Progenitor cell of endocrine pancreas (in vitro differentiated cells): ENCODE measurements around the gene AP3D1. TPM values are rescaled to one million over a fixed set of nuclear protein-coding genes. Genes with fewer than 3 reads are reported as not detected.
A peak's percentile ranks its signal among the peaks of the same experiment; 100 is the strongest.

Experiments used
- DNase-seq: peaks from one replicate; pipeline ENCODE4 v3.0.0; 2021; ENCODE audit warnings: low spot score; ENCODE audit not compliant: unreplicated experiment
- H3K27ac Mint-ChIP-seq: 2 replicates; pipeline ENCODE4 v1.8.0; 2021; ENCODE audit warnings: mild to moderate bottlenecking, moderate library complexity, mixed read lengths
- H3K27me3 Mint-ChIP-seq: 2 replicates; pipeline ENCODE4 v1.8.0; 2021; ENCODE audit warnings: mixed read lengths
- H3K36me3 Mint-ChIP-seq: 2 replicates; pipeline ENCODE4 v1.8.0; 2022; ENCODE audit warnings: mixed read lengths; ENCODE audit not compliant: insufficient read depth
- H3K4me1 Mint-ChIP-seq: 2 replicates; pipeline ENCODE4 v1.8.0; 2021; ENCODE audit warnings: low read depth, mixed read lengths
- H3K4me3 Mint-ChIP-seq: 2 replicates; pipeline ENCODE4 v1.8.0; 2021; ENCODE audit warnings: low read depth, mild to moderate bottlenecking, moderate library complexity, mixed read lengths
- H3K9me3 Mint-ChIP-seq: 2 replicates; pipeline ENCODE4 v1.8.0; 2021; ENCODE audit warnings: low read depth, mixed read lengths
- total RNA-seq: library from RNA; stranded (reverse); gene quantifications from 2 replicates; pipeline ENCODE4 v1.2.1, GENCODE V29; 2021
- TF ChIP-seq, protein P1 (sequence below): fragments of 200-600 bp; sonication (generic); IDR thresholded peaks from one replicate; pipeline ENCODE4 v1.5.0; 2021; ENCODE audit warnings: antibody characterized with exemption, mild to moderate bottlenecking; ENCODE audit not compliant: unreplicated experiment

AP3D1 gene
- total RNA-seq, 1 donor from 2014 or later, result 131 TPM

DNA sequence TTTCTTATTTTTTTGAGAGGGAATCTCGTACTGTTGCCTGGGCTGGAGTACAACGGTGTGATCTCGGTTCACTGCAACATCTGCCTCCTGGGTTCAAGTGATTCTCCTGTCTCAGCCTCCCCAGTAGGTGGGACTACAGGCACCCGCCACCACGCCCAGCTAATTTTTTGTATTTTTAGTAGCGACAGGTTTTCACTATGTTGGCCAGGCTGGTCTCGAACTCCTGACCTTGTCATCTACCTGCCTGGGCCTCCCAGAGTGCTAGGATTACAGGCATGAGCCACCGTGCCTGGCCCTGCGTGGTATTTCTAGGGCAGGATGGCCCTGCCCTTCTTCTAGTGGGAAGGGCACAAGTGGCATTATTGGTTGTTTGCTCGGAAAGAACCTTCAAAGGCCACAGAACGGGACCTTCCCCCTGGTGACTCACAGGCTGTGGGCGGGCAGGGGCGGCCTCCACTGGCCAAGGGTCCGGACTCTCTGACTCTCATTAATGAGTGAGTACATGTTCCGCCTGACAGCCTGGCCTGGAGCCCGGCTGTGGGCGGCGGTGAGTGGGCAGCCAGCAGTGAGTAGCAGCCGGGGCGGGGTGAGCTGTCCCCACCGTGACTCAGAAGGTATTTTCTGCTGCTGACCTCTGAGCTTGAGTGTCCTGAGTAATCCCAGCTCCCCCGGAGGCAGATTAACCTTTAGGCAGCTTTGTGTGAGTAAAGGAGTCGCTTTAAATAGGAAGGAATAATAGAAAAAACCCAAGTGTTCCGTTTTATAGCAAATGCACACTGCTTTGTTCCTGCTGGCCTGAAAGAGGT, 17.5 kb upstream of the AP3D1 start:
- H3K9me3 Mint-ChIP-seq, result no peaks in the 10 kb centered on the region
- TF ChIP-seq, protein P1, sequence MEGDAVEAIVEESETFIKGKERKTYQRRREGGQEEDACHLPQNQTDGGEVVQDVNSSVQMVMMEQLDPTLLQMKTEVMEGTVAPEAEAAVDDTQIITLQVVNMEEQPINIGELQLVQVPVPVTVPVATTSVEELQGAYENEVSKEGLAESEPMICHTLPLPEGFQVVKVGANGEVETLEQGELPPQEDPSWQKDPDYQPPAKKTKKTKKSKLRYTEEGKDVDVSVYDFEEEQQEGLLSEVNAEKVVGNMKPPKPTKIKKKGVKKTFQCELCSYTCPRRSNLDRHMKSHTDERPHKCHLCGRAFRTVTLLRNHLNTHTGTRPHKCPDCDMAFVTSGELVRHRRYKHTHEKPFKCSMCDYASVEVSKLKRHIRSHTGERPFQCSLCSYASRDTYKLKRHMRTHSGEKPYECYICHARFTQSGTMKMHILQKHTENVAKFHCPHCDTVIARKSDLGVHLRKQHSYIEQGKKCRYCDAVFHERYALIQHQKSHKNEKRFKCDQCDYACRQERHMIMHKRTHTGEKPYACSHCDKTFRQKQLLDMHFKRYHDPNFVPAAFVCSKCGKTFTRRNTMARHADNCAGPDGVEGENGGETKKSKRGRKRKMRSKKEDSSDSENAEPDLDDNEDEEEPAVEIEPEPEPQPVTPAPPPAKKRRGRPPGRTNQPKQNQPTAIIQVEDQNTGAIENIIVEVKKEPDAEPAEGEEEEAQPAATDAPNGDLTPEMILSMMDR, result no peak
- H3K27ac Mint-ChIP-seq, result peak overlapping the region; percentile 87
- H3K4me1 Mint-ChIP-seq, result peaks cover 50% of the 10 kb centered on the region
- no peaks in the 10 kb centered on the region for H3K36me3 Mint-ChIP-seq
- H3K4me3 Mint-ChIP-seq, result peak overlapping the region; percentile 21
- no peaks in the 10 kb centered on the region for H3K27me3 Mint-ChIP-seq
- DNase-seq, result peak; percentile 50

DNA sequence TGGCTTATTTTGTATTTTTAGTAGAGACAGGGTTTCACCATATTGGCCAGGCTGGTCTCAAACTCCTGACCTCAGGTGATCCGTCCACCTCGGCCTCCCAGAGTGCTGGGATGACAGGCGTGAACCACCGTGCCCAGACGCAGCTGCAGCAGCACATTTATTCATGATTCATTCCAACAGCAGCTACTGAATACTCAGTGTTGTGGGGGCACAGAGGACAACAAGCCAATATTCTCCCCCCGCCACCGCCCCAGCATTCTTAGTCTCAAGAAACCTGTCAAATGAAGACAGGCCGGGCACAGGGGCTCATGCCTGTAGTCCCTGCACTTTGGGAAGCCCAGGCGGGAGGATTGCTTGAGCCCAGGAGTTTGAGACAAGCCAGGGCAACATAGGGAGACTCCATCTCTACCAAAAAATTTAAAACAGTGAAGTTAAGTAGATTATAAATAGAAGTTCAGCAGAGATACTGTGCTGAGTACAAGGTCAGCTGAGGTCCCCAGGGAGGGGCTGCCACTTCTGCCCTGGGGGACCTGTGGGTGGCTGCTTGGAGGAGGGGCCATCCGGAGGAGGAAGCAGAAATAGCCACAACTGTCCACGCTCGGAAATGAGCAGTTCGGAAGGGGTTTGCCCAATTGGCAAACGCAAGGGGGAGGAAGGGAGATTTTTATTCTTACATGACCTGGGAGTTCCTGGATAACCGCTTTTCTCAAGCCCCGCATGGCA, 16.7 kb upstream of the AP3D1 start:
- Mint-ChIP-seq H3K27me3 (no peaks in the 10 kb centered on the region), H3K36me3 (no peaks in the 10 kb centered on the region), H3K9me3 (no peaks in the 10 kb centered on the region), H3K4me3 (no peak overlapping the region), H3K4me1 (peaks cover 46% of the 10 kb centered on the region), H3K27ac (peak overlapping the region; percentile 87)
- TF ChIP-seq, protein P1, result no peak
- DNase-seq, result no peak

DNA sequence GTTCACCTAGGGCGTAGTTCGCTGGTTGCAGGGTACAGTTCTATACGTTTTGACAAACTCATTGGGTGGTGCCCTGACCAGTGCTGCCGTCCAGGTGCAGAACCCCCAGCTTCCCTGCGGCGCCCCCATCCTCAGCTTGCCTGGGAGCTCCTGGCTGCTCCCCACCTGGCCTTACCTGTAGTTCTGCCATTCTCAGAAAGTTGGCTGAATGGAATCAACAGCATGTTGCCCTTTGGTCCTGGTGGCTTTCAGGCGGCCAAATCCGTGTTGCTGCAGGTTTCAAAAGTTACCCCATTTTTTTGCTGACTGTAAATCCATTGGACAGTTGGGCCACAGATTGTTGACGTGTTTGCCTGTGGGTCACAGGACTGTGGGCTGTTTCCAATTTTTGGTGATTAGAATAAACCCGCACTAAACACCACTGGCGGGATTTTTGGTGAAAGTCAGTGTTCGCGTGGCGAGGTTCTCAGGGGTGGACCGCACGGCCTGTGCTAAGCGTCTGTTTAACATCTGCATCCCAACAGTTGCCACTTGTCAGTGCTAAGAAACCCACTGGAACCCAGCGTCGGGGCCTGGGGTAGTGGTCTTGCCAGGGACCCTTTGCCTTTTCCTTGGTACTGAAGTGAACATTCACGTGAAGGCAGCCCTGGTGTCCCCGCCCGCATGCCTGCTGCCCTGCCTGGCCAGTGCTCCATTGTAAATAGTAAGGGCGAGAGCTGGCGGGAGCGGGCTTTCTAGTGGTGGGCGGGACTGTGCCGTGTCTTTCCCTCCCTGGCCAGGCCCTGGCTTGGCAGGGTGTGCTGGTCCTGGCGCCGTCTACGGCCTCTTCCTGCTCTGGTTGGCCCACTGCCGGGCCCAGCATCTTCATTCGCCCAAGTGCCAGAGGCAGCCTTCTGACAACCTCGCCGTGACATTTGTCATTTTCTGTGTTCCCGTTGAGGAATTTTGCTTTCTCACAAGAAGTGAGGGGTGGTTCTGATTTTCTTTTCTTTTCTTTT, 15.7 kb upstream of the AP3D1 start:
- Mint-ChIP-seq H3K4me3 (peak overlapping the region; percentile 53), H3K36me3 (no peaks in the 10 kb centered on the region), H3K4me1 (peaks cover 37% of the 10 kb centered on the region), H3K27me3 (no peaks in the 10 kb centered on the region), H3K9me3 (no peaks in the 10 kb centered on the region), H3K27ac (peak overlapping the region; percentile 74)
- TF ChIP-seq, protein P1, result no peak
- no peak for DNase-seq

DNA sequence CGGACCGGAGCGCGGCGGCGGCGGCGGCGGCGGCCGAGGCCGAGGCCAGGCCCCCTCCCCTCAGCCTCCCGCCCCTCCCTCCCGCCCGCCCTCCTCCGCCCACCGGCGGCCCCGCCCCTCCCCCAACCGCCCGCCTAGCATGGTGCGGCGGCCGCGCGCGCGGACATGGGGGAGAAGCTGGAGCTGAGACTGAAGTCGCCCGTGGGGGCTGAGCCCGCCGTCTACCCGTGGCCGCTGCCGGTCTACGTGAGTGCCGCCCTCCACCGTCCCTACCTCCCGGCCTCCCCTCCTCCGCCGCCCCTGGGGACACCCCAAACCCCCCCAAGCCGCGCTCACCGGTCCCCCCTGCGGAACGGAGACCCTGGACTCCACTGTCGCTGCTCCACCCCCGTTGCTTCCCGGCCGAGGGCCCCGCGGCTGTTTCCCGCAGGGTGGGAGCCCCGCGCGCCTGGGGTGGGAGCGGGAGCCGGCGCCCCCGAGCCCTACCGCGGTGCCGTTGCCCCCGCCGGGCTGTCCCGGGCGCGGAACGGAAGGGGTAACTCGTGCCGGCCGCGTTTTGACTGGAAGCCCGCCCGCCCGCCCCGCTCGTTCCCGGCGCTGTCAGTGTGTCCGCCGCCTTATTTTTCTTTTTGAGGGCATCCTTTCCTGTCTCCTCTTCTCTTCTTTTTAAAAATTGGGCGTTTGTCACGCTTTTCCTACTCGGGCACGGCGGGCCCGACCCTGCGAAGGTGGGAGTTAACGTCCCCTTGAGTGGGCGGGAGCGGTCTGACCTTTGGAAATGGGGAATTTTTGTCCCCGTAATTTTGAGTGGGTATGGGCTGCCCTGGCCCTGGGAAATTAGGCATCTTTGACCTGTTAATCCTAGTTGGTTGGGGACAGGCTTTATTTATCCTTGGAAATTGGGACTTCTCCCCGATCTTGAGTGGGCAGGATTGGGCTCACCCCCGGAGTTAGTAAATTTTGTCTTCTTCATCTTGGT, 12.9 kb upstream of the AP3D1 start:
- Mint-ChIP-seq H3K4me3 (peak overlapping the region; percentile 89), H3K36me3 (no peaks in the 10 kb centered on the region), H3K9me3 (no peaks in the 10 kb centered on the region), H3K27me3 (no peaks in the 10 kb centered on the region), H3K4me1 (peaks cover 18% of the 10 kb centered on the region), H3K27ac (peak overlapping the region; percentile 93)
- DNase-seq, result peak; percentile 37
- TF ChIP-seq, protein P1, result no peak
